VCaP (cell line): ENCODE measurements around the gene NVL.

Source experiments
- H3K27ac ChIP-seq: fragments of 450-650 bp; 2 replicates; pipeline ENCODE4 v1.5.1; 2017
- TF ChIP-seq, protein P1 (sequence below): fragments of 450-650 bp; conservative IDR thresholded peaks from 2 replicates; pipeline ENCODE4 v1.5.1; 2017; ENCODE audit warnings: mild to moderate bottlenecking, moderate library complexity

NVL gene

GRCh38 chr1:224235813-224236493 lies 94.0 kb downstream of the NVL start:
- TF ChIP-seq, protein P1, sequence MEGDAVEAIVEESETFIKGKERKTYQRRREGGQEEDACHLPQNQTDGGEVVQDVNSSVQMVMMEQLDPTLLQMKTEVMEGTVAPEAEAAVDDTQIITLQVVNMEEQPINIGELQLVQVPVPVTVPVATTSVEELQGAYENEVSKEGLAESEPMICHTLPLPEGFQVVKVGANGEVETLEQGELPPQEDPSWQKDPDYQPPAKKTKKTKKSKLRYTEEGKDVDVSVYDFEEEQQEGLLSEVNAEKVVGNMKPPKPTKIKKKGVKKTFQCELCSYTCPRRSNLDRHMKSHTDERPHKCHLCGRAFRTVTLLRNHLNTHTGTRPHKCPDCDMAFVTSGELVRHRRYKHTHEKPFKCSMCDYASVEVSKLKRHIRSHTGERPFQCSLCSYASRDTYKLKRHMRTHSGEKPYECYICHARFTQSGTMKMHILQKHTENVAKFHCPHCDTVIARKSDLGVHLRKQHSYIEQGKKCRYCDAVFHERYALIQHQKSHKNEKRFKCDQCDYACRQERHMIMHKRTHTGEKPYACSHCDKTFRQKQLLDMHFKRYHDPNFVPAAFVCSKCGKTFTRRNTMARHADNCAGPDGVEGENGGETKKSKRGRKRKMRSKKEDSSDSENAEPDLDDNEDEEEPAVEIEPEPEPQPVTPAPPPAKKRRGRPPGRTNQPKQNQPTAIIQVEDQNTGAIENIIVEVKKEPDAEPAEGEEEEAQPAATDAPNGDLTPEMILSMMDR = no peak

GRCh38 chr1:224234017-224234416 lies 96.0 kb downstream of the NVL start:
- H3K27ac ChIP-seq = no peak overlapping the region
- TF ChIP-seq, protein P1 = no peak

More at GRCh38 chr1:224235813-224236493, 94.0 kb downstream of the NVL start:
- no peak overlapping the region for H3K27ac ChIP-seq

DNA sequence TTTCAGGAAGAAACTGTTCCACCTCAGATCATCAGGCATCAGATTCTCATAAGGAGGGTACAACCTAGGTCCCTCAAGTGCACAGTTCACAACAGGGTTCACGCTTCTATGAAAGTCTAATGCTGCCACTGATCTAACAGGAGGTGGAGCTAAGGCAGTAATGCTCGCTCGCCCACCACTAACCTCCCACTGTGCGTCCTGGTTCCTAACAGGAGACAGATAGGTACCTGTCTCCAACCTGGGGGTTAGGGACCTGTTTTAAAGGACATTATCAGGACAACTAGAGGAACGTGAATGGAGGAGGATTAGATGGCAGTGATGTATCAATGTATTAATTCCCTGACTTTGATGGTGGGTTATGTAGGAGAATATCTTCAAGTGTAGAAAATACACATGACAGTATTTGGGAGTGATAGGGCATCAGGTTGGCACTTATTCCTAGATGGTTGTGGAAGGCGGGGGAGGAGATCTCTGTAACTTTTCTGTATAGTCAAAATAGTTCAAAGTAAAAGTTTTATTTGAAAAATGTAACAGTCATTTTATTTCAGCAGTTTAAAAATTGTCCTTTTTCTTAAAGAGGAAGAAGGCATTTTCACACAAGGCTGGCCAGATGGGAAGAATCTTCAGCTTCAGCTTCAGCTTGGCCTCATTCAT lies 103.0 kb downstream of the NVL start:
- TF ChIP-seq, protein P1 = no peak
- no peak overlapping the region for H3K27ac ChIP-seq

DNA sequence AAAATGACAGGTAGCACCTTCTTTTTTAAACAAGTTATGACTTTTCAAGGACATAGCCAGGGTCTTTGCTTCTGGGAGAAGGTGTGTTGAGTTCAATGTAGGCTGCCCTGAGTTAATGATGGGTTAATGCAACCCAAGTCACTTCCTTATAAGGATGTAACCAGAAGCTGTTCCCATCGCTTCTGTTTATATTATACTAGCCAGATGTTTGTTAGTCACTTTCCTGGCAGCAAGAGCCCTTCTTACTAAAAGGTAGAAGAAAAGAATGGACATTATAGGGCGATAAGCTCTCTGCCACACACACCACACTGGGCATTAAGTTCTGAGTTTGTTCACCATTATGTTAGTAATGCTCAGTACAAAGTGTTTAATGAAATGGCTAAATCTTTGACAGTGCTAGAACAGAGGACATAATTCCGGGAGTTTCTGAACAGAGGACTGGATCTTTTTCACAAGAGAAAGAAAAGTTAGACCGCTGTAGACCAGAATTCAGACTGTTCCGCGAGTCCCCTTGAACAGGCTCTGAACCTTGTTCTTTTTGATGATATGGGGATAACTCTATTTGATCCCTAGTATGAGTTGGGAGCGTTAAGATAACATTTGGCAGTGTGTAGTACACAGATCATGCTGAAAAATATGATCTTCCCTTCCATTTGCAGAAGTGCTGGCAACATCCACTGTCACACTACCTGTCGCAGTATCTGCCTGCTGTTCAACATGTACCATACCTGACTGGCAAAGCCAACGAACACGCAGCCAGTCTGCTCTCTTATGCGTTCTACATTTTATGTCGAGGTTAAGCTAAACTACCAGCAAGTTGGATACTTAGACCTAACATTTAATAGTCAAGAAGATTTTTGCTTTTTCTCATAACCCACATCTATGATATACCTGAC lies 105.9 kb downstream of the NVL start:
- H3K27ac ChIP-seq = no peak overlapping the region
- TF ChIP-seq, protein P1 = no peak

- no peak overlapping the region for H3K27ac ChIP-seq
- TF ChIP-seq, protein P1 = no peak
Measured at GRCh38 chr1:224219612-224220059, 110.3 kb downstream of the NVL start.

GRCh38 chr1:224219011-224219611 lies 110.9 kb downstream of the NVL start:
- TF ChIP-seq, protein P1 = no peak
- no peak overlapping the region for H3K27ac ChIP-seq
